HepG2 (cell line): ENCODE data around the gene REEP2. TPM values are rescaled to one million over a fixed set of nuclear protein-coding genes. Genes with fewer than 3 reads are reported as not detected.

Source experiments
- AGO1 ChIP-seq: fragments of 200-400 bp; formaldehyde crosslinking; IDR thresholded peaks from 2 replicates; pipeline ENCODE4 v1.6.1; 2017; ENCODE audit warnings: mild to moderate bottlenecking, low read depth, low read length, moderate library complexity; ENCODE audit not compliant: poor library complexity, severe bottlenecking
- ATF1 ChIP-seq: IDR thresholded peaks from 2 replicates; pipeline ENCODE4 v1.6.1; 2016; ENCODE audit warnings: mild to moderate bottlenecking, control low read depth
- ERF ChIP-seq: IDR thresholded peaks from 2 replicates; pipeline ENCODE4 v1.6.1; 2018; ENCODE audit warnings: missing biosample characterization, missing genetic modification reagents
- NFAT5 ChIP-seq: sonication (generic); formaldehyde crosslinking; IDR thresholded peaks from 2 replicates; pipeline ENCODE4 v1.4.0; 2020; ENCODE audit warnings: missing genetic modification reagents
- NR2F6 ChIP-seq, 2 experiments: IDR thresholded peaks; 2 replicates each; pipeline ENCODE4 v1.6.1; 2016; ENCODE audit warnings: antibody characterized with exemption in 1 of 2, mild to moderate bottlenecking in 1 of 2
- PTBP1 ChIP-seq: fragments of 200-400 bp; formaldehyde crosslinking; IDR thresholded peaks from 2 replicates; pipeline ENCODE4 v1.6.1; 2018; ENCODE audit warnings: low read length, low read depth; ENCODE audit not compliant: poor library complexity, severe bottlenecking
- TBL1XR1 ChIP-seq: fragments of 150-350 bp; IDR thresholded peaks from 2 replicates; pipeline ENCODE4 v1.6.1; 2014; ENCODE audit warnings: borderline replicate concordance, low read length; ENCODE audit not compliant: partially characterized antibody
- ZBTB21 ChIP-seq: sonication (generic); formaldehyde crosslinking; IDR thresholded peaks from 2 replicates; pipeline ENCODE4 v1.4.0; 2020; ENCODE audit warnings: missing genetic modification reagents
- ZBTB49 ChIP-seq: sonication (generic); formaldehyde crosslinking; IDR thresholded peaks from 2 replicates; pipeline ENCODE4 v1.4.0; 2020; ENCODE audit warnings: missing genetic modification reagents, borderline replicate concordance
- ZFP82 ChIP-seq: sonication (generic); formaldehyde crosslinking; IDR thresholded peaks from 2 replicates; pipeline ENCODE4 v1.5.1; 2020; ENCODE audit warnings: mild to moderate bottlenecking, missing genetic modification reagents, borderline replicate concordance
- ZKSCAN5 ChIP-seq: sonication (generic); formaldehyde crosslinking; IDR thresholded peaks from 2 replicates; pipeline ENCODE4 v1.5.1; 2020; ENCODE audit warnings: mild to moderate bottlenecking, missing genetic modification reagents
- ZNF263 ChIP-seq: sonication (generic); formaldehyde crosslinking; IDR thresholded peaks from 2 replicates; pipeline ENCODE4 v1.4.0; 2020; ENCODE audit warnings: missing genetic modification reagents
- ZNF549 ChIP-seq: sonication (generic); formaldehyde crosslinking; IDR thresholded peaks from 2 replicates; pipeline ENCODE4 v1.5.0; 2020; ENCODE audit warnings: missing genetic modification reagents
- ZNF589 ChIP-seq: sonication (generic); formaldehyde crosslinking; conservative IDR thresholded peaks from 2 replicates; pipeline ENCODE4 v1.8.0; 2022; ENCODE audit warnings: mild to moderate bottlenecking, moderate library complexity, missing genetic modification reagents
- polyA plus RNA-seq, 8 experiments: library from polyadenylated mRNA; depleted of rRNA in 3 of 8; stranded (reverse) in 7 of 8; unstranded in 1 of 8; fragments of >200 nt; fragmentation: Illumina TruSeq in 4 of 8; extraction: Trizol in 4 of 8; gene quantifications; 2 replicates each; pipeline versions ENCODE4 v1.2.1 to v1.2.3, GENCODE V29; 2011 to 2016; ENCODE audit warnings: low read depth in 4 of 8, missing spikeins in 1 of 8, mixed read lengths in 1 of 8; ENCODE audit not compliant: insufficient read depth in 1 of 8
- total RNA-seq, 5 experiments: library from RNA; depleted of rRNA; stranded (reverse); fragments of >200 nt; fragmentation: Illumina TruSeq; extraction: Trizol; gene quantifications; 2 replicates each; pipeline ENCODE4 v1.2.3, GENCODE V29; 2016; ENCODE audit warnings: low read depth in 1 of 5
- TF ChIP-seq, protein P1 (sequence below): sonication (generic); formaldehyde crosslinking; IDR thresholded peaks from 2 replicates; pipeline ENCODE4 v1.4.0; 2020; ENCODE audit warnings: missing genetic modification reagents
- TF ChIP-seq, protein P2 (sequence below): sonication (generic); formaldehyde crosslinking; IDR thresholded peaks from 2 replicates; pipeline ENCODE4 v1.4.0; 2020; ENCODE audit warnings: missing genetic modification reagents, borderline replicate concordance

The REEP2 gene
- total and polyA plus RNA-seq, 2 of the 13 experiments (the other 11 are each of a cell fraction or from before 2014, with no cell fraction given): 5.3 to 7.8 TPM

DNA sequence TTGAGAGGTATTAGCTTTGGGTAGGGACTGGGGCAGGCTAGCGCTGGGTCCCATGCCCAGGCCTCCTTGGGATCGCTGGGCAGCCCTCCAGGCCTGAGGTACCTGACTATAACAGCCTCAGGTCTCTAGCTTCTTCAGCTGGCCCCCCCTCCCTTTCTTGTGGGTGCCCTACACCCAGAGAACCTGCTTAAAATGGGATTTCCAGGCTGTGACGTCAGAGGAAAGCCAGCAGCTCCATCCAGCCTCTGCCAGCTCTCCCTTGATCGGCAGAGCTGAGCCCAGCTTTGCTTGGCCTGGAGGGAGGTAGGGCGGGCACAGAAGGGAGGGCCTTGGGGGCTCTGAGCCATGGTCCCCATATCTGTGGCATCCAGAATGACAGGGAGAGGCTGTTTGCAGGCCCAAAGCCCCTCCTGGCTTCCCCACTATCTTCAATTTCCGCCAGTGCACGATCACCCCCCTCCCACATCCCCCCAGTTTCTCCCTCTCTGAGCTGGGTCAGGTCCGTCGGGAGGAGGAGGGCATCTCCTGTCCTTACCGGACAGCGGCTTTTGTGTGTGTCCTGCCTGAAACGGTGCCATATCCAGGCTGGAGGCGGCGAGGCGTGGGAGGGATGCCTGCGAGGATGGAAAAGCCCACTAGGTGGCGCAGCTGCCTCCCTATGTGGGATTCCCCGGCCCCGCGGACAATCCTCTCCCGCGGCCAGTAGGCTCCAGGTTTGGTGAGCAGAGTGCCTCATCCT lies 10.8 kb downstream of the REEP2 start (continued):
- no peak for TF ChIP-seq NR2F6 (IDR thresholded peaks at IDR 0.05)
- no peak for TF ChIP-seq NR2F6 (CRISPR knock-in tag; IDR thresholded peaks at IDR 0.05)
- TF ChIP-seq ZNF549 (CRISPR knock-in tag): no peak
- TF ChIP-seq, protein P1, sequence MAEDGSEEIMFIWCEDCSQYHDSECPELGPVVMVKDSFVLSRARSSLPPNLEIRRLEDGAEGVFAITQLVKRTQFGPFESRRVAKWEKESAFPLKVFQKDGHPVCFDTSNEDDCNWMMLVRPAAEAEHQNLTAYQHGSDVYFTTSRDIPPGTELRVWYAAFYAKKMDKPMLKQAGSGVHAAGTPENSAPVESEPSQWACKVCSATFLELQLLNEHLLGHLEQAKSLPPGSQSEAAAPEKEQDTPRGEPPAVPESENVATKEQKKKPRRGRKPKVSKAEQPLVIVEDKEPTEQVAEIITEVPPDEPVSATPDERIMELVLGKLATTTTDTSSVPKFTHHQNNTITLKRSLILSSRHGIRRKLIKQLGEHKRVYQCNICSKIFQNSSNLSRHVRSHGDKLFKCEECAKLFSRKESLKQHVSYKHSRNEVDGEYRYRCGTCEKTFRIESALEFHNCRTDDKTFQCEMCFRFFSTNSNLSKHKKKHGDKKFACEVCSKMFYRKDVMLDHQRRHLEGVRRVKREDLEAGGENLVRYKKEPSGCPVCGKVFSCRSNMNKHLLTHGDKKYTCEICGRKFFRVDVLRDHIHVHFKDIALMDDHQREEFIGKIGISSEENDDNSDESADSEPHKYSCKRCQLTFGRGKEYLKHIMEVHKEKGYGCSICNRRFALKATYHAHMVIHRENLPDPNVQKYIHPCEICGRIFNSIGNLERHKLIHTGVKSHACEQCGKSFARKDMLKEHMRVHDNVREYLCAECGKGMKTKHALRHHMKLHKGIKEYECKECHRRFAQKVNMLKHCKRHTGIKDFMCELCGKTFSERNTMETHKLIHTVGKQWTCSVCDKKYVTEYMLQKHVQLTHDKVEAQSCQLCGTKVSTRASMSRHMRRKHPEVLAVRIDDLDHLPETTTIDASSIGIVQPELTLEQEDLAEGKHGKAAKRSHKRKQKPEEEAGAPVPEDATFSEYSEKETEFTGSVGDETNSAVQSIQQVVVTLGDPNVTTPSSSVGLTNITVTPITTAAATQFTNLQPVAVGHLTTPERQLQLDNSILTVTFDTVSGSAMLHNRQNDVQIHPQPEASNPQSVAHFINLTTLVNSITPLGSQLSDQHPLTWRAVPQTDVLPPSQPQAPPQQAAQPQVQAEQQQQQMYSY (CRISPR knock-in tag): no peak
- TF ChIP-seq ZBTB21: no peak
- no peak for TF ChIP-seq ATF1 (CRISPR knock-in tag)
- no peak for TF ChIP-seq PTBP1
- no peak for TF ChIP-seq NFAT5 (CRISPR knock-in tag)
- TF ChIP-seq ZNF589: no peak
- TF ChIP-seq, protein P2, sequence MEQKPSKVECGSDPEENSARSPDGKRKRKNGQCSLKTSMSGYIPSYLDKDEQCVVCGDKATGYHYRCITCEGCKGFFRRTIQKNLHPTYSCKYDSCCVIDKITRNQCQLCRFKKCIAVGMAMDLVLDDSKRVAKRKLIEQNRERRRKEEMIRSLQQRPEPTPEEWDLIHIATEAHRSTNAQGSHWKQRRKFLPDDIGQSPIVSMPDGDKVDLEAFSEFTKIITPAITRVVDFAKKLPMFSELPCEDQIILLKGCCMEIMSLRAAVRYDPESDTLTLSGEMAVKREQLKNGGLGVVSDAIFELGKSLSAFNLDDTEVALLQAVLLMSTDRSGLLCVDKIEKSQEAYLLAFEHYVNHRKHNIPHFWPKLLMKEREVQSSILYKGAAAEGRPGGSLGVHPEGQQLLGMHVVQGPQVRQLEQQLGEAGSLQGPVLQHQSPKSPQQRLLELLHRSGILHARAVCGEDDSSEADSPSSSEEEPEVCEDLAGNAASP: no peak
- TF ChIP-seq ZBTB49: no peak
- TF ChIP-seq ZKSCAN5 (CRISPR knock-in tag): no peak
- TF ChIP-seq ERF (CRISPR knock-in tag): 0 out of 2 replicates have a peak, but pooled peaks have one; percentile 49
- TF ChIP-seq ZFP82 (CRISPR knock-in tag): no peak
- peak; percentile 23 for TF ChIP-seq AGO1
- no peak for TF ChIP-seq ZNF263
- no peak for TF ChIP-seq TBL1XR1
